ENCODE data around the gene PCSK6.
"Not testable (repeated sequence)": the region's sequence is repeated elsewhere in the genome, so short reads cannot be mapped to it uniquely, and the experiment has no call there.

PCSK6 gene

DNA sequence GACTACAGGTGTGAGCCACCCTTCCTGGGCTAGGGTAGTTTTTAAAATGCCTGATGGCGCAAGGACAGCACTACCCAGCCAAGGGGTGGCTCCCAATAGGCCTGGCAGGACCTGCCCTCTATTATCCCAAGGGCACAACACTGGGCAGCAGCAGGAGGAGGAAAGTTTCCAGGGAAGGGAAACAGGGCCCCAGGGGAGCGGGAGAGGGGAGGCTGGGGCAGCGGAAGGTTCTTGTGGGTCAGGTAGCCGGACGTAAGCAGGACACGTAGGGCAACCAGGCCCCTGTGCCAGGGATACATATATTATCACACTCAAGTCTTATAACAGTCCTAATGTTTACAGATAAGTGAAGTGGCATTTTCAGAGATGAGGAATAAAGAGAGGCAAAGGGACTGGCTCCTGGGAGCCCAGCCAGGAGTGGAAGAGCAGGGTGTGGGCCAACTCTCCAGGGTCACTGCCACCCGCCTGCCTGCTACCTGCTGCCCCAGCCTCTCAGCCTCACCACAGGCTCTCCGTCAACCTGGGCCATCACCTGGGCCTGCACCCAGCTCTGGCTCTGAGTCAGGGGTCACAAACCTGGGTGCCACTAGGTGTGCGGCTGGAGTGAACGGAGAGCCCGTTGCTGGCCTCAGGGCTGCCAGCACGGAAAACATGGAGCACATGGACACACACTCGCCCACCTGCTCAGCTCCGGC, 121.3 kb downstream of the PCSK6 start:
- Mint-ChIP-seq H3K4me3 (no peak overlapping the region), H3K4me1 (no peaks in the 10 kb centered on the region), H3K27ac (no peak overlapping the region), H3K27me3 (peaks cover 12% of the 10 kb centered on the region), H3K36me3 (no peaks in the 10 kb centered on the region), H3K9me3 (peaks cover 4% of the 10 kb centered on the region)
- no peak for ATAC-seq

DNA sequence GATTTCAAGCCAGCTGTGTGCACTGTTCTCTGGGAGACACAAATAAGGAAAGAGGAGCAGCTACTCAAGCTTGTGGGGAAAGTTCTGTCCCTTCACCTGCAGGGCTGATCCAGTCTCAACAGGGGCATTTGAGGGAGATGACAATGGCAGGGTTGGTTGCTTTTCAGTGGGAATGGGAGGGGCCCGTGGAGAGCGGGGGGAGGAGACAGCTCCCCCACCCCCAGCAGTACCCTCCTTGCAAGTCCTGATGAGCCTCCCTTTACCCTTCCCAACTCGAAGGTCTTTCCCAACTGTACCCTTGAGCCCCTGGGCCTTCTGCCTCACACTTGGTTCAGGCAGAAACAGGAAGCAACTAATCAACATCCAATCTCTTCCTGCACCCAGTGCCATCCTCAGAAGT, 122.7 kb downstream of the PCSK6 start:
- H3K9me3 Mint-ChIP-seq: peaks cover 4% of the 10 kb centered on the region
- no peak for ATAC-seq
- no peak overlapping the region for H3K4me3 Mint-ChIP-seq
- no peaks in the 10 kb centered on the region for H3K4me1 Mint-ChIP-seq
- H3K36me3 Mint-ChIP-seq: no peaks in the 10 kb centered on the region
- peaks cover 16% of the 10 kb centered on the region for H3K27me3 Mint-ChIP-seq
- H3K27ac Mint-ChIP-seq: no peak overlapping the region

DNA sequence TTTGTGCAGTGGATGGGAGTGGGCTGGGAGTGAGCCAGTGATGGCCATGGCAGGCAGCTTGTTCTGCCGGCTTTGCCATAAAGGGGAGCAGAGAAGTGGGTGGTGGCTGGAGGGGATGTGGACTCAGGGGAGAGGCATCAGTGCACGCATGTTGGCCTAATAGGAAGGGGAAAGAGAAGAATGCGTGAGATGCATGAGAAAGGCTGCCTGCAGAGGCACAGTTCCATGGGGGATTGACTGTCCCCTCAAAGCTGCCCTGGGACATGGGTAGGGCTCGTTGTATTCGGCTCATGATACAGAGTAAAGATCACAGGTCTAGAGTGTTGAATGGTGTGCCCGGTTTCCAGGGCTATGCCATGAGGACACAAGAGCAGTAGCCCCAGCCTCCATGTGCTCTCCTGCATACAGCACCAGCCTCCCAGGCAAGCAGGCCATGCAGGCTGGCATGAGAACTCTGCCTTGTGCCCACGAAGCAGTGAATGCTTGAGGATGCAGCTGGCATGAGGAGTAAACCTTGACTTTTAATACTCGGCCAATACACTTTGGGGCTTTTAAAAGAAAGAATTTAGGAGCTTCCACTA, 126.4 kb downstream of the PCSK6 start:
- no peak overlapping the region for H3K27ac Mint-ChIP-seq
- no peaks in the 10 kb centered on the region for H3K36me3 Mint-ChIP-seq
- H3K4me3 Mint-ChIP-seq: no peak overlapping the region
- peaks cover 24% of the 10 kb centered on the region for H3K27me3 Mint-ChIP-seq
- H3K4me1 Mint-ChIP-seq: no peaks in the 10 kb centered on the region
- peaks cover 4% of the 10 kb centered on the region for H3K9me3 Mint-ChIP-seq
- ATAC-seq: no peak

DNA sequence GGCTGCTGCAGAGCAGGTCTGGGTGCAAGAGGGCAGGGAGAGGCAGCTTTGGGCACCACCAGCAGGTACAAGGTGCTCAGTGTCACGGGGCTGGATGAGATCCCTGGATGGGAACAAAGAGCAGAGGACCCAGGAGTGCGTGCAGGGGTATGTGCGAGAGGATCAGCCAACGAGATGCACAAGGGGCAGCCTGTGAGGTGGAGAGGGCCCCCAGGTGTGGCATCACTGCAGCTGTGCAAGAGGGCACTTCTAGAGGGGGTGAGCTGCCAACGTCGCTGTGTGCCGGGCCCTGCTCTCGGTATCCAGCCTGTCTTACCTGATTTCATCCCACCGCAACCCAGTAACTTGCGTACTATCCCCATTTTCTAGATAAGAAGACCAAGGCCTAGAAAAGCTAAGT, 127.1 kb downstream of the PCSK6 start:
- Mint-ChIP-seq H3K9me3 (peaks cover 4% of the 10 kb centered on the region), H3K36me3 (no peaks in the 10 kb centered on the region), H3K27ac (no peak overlapping the region), H3K4me3 (no peak overlapping the region), H3K27me3 (peaks cover 24% of the 10 kb centered on the region), H3K4me1 (no peaks in the 10 kb centered on the region)
- ATAC-seq: no peak

DNA sequence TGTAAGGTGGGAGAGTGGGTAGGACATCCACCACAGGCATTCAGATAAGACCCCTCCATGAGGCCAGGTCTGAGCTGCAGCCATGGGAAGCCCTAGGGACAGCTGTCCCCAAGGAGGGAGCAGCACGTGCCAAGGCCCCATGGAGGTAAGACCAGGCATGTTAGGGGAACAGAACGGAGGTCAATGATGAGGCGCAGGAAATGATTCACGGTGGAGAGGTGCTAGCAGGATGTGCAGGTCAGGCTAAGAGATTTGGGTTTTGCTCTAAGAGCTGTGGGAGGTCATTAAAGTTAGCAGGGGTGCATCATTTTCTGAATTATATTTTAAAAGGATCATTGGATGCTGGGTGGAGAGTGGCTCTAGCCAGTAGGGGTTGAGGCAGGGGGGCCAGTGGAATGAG, 128.1 kb downstream of the PCSK6 start:
- Mint-ChIP-seq H3K4me3 (no peak overlapping the region), H3K27ac (no peak overlapping the region)

DNA sequence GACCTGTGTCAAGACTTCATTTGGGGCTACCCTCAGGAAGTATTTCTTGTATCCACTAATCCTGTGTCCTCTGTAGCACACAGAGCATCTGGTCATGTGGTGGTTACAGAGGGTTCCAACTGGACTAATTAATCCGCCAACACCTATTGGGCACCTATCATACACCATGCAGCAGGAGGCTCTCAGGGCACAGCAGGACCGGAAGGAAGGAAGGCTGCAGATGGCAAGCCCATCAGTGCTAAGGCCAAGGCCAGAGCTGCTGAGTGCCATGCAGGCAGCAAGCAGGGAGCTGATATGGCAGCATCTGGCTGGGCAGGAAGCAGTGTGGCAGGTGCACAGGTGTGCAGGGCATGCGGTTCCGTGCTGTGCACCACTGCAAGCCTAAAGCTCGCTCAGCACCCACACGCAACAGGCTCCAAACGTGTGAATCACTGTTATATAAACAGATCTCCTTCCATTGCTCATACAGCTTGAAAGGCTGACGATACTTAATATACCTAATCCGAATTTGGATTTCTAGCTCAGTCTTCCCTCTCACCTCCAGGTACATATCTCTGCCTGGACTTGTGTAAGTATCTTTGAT, 130.1 kb downstream of the PCSK6 start:
- H3K27ac Mint-ChIP-seq: no peak overlapping the region
- ATAC-seq: no peak
- H3K4me3 Mint-ChIP-seq: no peak overlapping the region
- H3K27me3 Mint-ChIP-seq: peaks cover 37% of the 10 kb centered on the region
- peaks cover under 1% of the 10 kb centered on the region for H3K9me3 Mint-ChIP-seq
- H3K4me1 Mint-ChIP-seq: no peaks in the 10 kb centered on the region
- H3K36me3 Mint-ChIP-seq: no peaks in the 10 kb centered on the region

More for the DNA sequence above, 128.1 kb downstream of the PCSK6 start:
- Mint-ChIP-seq H3K36me3 (no peaks in the 10 kb centered on the region), H3K9me3 (peaks cover 4% of the 10 kb centered on the region), H3K27me3 (peaks cover 24% of the 10 kb centered on the region), H3K4me1 (no peaks in the 10 kb centered on the region)
- ATAC-seq: no peak

DNA sequence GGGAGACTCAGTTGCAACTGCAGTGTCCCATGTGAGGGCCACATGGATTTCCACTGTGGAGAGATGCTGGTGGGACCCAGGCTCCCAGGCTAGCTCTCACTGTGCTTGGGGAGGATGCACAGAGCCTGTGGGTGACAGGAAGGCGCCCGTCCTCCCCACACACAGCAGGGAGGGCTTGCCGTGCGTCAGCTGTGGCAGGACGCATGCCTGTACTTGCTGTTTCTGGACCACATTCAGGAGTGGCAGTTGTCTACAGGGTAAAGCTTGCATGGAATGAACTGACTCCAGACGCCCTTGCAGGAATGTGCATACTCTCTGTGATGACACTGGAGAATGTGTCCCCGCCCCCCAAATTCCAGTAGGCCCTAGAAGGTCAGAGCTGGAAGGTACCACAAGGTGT, 130.6 kb downstream of the PCSK6 start:
- no peak for ATAC-seq
- Mint-ChIP-seq H3K36me3 (no peaks in the 10 kb centered on the region), H3K27me3 (peaks cover 41% of the 10 kb centered on the region), H3K4me1 (no peaks in the 10 kb centered on the region), H3K4me3 (no peak overlapping the region), H3K9me3 (no peaks in the 10 kb centered on the region), H3K27ac (no peak overlapping the region)

DNA sequence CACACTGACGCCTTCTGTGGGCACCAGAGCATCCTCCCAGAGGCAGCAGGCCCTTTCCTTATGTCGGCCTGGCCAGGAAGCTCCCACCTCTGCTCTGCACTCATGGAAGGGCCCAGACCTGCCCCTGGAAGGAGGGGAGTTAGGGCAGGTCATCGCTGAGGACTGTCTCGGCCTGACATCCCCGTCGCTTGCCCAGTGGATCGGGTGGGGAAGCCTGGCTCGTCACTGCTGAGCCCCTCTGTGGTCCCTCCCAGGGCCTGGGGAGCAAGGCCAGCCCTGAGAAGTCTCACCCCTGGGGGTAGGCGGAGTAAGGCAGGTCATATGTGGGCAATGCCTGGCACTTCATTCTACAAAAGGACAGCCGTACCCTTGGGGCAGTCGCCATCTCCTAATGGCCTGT, 131.6 kb downstream of the PCSK6 start:
- peaks cover 44% of the 10 kb centered on the region for H3K27me3 Mint-ChIP-seq
- no peaks in the 10 kb centered on the region for H3K9me3 Mint-ChIP-seq
- no peaks in the 10 kb centered on the region for H3K4me1 Mint-ChIP-seq
- no peak overlapping the region for H3K27ac Mint-ChIP-seq
- peak; percentile 10 for ATAC-seq
- H3K36me3 Mint-ChIP-seq: no peaks in the 10 kb centered on the region
- H3K4me3 Mint-ChIP-seq: no peak overlapping the region

DNA sequence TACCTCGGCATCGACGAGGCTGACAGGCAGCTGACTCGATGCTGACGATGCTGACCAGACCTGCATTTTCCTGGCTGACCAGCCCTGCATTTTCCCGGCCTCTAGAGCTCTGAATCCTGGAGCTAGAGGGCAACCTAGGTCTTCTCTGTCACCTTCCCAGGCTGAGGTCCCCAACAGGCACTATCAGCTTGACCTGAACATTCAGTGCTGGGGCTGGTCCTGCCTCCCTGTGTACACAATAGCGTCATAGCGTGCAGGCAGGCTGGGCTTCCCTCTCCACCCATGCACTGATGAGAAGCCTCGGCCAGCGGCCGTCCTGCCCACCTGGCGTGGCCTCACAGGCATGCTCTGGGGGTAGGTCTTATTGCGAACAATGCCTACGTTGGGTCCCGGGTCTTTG, 132.2 kb downstream of the PCSK6 start:
- H3K27me3 Mint-ChIP-seq: peaks cover 39% of the 10 kb centered on the region
- H3K4me3 Mint-ChIP-seq: no peak overlapping the region
- ATAC-seq: no peak
- H3K9me3 Mint-ChIP-seq: no peaks in the 10 kb centered on the region
- H3K27ac Mint-ChIP-seq: no peak overlapping the region
- H3K4me1 Mint-ChIP-seq: no peaks in the 10 kb centered on the region
- no peaks in the 10 kb centered on the region for H3K36me3 Mint-ChIP-seq

DNA sequence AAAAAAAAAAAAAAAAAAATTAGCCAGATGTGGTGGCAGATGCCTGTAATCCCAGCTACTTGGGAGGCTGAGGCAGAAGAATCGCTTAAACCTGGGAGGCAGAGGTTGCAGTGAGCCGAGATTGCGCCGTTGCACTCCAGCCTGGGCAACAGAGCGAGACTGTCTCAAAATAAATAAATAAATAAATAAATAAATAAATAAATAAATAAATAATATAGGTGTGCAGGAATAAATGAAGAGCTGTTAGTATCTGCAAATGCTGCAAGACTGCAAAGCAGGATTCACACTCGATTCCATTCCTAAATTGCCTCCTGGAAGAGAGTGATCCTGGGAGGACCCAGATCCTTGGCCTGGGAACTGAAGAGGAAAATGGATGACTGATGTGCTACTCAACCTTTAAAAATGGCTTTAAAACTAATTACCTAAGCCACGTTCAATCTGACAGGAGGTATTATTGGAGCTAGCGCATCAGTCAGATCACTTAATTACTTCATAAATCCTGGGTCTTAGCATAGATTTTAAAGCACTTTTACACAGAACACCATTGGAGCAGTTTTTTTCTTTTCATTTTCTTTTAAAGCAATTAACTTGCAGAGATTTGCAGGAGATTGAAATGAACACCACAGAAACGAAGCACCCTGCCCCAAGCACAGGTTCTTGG, 132.9 kb downstream of the PCSK6 start:
- H3K4me3 Mint-ChIP-seq, H3K4me1 Mint-ChIP-seq, H3K36me3 Mint-ChIP-seq, H3K9me3 Mint-ChIP-seq, ATAC-seq, H3K27ac Mint-ChIP-seq: not testable (repeated sequence)
- peaks cover 34% of the 10 kb centered on the region for H3K27me3 Mint-ChIP-seq

DNA sequence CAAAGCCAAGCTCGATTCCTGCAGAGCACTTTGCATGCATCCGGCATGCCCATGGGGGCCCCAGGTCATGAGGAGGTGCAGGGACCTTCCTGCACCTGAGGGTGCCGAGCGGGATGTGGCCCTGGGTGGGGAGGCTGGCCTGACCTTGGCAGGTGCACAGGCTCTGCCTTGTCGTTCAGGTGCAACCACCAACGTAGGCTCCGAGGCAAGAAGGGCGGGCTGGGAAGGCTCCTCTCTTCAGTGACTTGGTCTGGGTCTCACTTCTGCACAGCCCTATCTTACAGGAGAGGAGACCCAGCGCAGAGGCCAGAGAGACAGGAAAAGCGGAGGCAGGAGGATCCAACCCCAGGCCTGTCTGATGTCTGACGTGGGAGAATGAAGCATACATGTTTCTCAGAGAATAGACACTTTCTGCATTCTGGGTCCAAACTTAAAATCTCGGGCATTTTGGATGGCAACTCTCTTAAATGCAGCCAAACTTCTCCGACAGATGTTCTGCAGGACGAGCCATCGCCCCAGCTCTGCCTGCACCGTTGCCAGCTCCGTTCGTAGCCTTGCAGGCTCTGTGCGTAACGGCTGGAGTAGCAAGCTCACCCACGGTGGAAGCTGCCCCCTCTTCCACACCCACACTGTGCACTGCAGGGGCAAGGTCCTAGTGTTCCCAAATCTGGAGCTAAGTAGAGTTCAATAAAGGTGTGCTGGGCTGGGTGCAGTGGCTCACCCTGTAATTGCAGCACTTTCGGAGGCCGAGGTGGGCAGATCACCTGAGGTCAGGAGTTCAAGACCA, 133.6 kb downstream of the PCSK6 start:
- no peaks in the 10 kb centered on the region for H3K4me1 Mint-ChIP-seq
- H3K27me3 Mint-ChIP-seq: peaks cover 33% of the 10 kb centered on the region
- ATAC-seq: no peak
- no peaks in the 10 kb centered on the region for H3K36me3 Mint-ChIP-seq
- no peaks in the 10 kb centered on the region for H3K9me3 Mint-ChIP-seq
- H3K4me3 Mint-ChIP-seq: no peak overlapping the region
- H3K27ac Mint-ChIP-seq: no peak overlapping the region

DNA sequence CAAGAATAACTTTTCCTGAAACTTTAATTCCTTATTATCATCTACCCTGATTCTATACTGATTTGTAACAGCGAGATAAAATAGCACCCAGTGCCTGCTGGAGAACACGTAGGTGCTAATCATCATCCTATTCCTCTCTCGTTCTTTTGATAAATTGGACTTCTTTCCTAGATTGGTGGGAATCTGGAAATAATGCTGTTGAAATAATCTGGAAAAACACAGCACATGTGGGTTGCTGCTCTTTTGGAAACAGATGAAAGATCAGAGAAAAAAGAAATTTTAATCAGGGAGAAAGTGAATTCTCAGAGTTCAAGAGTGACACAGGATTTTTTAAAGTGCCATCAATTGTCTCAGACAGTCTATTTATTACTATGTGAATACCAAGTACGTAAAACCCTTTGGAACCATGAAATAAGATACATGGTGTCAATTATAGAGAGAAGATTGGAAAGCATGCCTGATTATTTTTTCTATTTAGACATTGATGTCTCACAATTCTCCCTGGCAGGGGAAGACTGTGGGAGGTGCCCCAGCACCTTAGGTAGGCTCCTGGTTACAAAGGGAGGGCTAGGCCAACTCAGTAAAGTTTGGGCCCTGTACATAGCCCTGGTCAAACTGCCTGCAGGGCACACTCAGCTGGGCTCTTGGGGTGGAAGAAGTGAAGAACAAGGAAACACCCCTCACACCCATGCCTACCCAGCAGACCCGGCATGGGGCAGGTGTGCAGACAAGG, 134.4 kb downstream of the PCSK6 start:
- Mint-ChIP-seq H3K4me1 (no peaks in the 10 kb centered on the region), H3K27ac (no peak overlapping the region), H3K9me3 (no peaks in the 10 kb centered on the region), H3K27me3 (peaks cover 36% of the 10 kb centered on the region), H3K36me3 (no peaks in the 10 kb centered on the region), H3K4me3 (no peak overlapping the region)
- ATAC-seq: no peak

DNA sequence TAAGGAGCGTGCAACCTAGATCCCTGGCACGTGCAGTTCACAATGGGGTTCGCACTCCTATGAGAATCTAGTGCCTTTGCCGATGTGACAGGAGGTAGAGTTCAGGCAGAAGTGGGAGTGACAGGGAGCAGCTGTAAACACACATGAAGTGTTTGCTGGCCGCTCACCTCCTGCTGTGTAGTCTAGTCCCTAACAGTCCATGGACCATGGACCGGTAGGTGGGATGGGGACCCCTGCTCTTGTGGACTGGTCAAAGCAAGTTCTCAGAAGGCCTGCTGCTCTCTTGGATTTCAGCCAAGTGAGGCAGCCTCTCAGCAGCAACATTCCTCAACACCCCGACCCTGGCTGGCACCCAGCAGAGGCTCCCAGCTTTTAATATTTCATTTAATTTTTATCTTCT, 136.3 kb downstream of the PCSK6 start:
- H3K9me3 Mint-ChIP-seq: no peaks in the 10 kb centered on the region
- H3K36me3 Mint-ChIP-seq: no peaks in the 10 kb centered on the region
- H3K27me3 Mint-ChIP-seq: peaks cover 40% of the 10 kb centered on the region
- no peak overlapping the region for H3K27ac Mint-ChIP-seq
- H3K4me3 Mint-ChIP-seq: no peak overlapping the region
- no peaks in the 10 kb centered on the region for H3K4me1 Mint-ChIP-seq
- ATAC-seq: no peak

DNA sequence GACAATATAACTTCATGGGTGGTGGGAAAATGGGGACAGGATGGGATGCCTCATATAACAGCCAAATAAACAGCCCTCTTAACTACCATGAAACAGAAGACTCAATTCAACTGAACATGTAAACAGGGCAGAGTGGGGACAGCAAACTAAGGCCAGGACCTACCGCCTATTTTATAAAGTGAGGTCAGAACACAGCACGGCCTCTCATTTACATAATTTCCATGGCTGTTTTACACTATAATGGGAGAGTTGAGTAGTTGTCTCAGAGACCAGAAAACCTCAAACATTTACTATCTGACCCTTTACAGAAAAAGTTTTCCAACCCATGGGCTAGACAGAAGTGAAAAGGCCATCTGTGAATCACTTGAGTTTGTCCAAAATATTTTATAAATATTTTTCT, 137.8 kb downstream of the PCSK6 start:
- Mint-ChIP-seq H3K27me3 (peaks cover 54% of the 10 kb centered on the region), H3K4me1 (no peaks in the 10 kb centered on the region), H3K27ac (no peak overlapping the region), H3K4me3 (no peak overlapping the region), H3K36me3 (no peaks in the 10 kb centered on the region), H3K9me3 (no peaks in the 10 kb centered on the region)
- ATAC-seq: no peak

Measured in stimulated activated memory B cell treated with anti-CD40 and anti-IgM and Interleukin-4, amounts not matched to agents 10 μg/mL and 1 μg/mL and 100 μg/mL, for 72 hours (primary cell).